ENCODE data around the gene DNMT1. TPM values are rescaled to one million over a fixed set of nuclear protein-coding genes. Genes with fewer than 3 reads are reported as not detected.

Gene DNMT1
- total RNA-seq, 1 donor from 2014 or later: 70.8 TPM

DNA sequence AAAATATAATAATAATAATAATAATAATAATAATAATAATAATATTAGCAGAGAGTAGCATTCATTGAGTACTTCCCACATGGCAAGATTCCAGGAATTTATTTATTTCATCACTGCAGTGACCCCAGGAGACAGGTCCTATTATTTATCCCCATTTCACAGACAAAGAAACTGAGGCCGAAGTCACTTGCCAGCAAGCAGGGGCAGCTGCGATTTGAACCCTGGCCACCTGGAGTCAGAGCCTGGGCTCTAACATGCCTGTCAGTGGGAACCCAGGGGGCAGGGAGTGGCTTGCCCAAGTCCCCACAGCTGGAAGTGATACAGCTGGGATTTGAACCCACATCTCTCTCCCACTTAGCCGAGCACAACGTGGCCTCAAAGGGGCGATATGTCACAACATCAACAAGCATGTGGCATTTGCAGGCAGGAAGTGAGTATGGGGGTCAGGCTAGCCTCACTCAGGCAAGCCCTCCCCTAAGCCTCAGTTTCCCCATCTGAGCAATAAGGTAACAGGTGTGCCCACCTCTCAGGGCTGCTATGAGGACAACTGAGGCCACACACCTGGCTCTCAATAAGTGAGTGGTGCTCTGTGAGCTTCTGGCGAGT, 105.7 kb downstream of the DNMT1 start:
- intact Hi-C loops (cut with DNase I): no loop called here
- ATAC-seq (no peak), DNase-seq (ENCODE audit: low spot score) (no peak)

DNA sequence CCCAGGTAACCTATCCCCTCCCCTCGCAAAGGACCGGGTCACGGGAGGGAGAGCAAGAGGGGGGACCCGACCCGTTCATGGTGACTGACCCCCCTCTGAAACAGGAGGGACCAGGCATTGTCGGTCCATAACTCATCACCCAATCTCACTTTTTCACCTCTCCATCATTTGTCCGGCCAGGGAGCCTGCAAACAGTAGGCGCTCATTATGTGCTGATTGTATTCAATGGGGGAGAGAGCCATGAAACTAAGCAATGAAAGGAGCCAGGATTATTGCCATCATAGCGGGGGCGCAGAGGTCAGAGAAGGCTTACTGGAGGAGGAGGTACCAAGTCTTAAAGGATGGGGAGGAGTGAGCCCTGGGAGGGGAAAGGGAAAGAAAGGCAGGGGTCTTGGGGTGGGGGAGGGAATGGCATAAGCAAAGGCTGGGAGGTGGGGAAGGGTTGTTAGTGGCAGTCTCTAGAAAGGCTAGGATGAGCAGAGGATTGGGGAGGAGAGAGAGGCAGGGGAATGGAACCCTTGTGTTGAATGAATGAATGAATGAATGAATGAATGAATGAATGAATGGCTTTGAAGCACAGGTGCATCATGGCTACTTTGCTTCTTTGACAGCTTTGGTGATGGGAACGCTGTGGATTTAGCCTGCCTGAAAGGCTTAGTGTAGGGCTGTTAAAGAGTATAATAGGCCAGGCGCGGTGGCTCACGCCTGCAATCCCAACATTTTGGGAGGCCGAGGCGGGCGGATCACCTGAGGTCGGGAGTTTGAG, 107.3 kb downstream of the DNMT1 start:
- DNase-seq (ENCODE audit: low spot score): no peak
- intact Hi-C loops (cut with DNase I): no loop called here
- no peak for ATAC-seq

DNA sequence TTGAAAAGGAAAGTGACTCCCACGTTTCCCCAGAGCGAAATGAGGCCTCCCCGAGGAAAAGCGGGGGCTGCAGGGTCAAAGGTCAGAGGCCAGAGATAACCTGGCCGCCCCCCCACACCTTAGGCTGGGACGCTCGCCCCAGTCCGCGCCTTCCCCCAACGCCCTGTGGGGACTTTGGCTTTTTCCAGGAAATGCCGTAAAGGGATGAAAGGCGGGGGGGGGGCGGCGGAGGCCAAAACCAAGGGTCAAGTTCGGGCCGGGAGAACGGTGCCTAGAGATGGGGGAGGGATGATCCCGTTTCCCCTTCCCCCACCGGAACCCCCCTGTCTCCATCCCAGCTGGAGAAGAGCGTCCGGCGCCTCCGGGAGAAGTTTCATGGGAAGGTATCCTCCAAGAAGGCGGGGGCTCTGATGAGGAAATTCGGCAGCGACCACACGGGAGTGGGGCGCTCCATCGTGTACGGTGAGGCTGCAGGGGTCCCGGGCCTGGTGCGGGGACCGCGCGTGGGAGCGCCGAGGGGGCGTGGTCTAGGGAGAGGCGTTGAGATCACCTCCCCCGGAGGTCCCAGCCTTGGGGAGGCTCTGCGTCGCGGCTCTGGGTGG, 108.1 kb downstream of the DNMT1 start:
- ATAC-seq: peak; percentile 52
- peak; percentile 77 for DNase-seq (ENCODE audit: low spot score)
- intact Hi-C loops (cut with DNase I): no loop called here

DNA sequence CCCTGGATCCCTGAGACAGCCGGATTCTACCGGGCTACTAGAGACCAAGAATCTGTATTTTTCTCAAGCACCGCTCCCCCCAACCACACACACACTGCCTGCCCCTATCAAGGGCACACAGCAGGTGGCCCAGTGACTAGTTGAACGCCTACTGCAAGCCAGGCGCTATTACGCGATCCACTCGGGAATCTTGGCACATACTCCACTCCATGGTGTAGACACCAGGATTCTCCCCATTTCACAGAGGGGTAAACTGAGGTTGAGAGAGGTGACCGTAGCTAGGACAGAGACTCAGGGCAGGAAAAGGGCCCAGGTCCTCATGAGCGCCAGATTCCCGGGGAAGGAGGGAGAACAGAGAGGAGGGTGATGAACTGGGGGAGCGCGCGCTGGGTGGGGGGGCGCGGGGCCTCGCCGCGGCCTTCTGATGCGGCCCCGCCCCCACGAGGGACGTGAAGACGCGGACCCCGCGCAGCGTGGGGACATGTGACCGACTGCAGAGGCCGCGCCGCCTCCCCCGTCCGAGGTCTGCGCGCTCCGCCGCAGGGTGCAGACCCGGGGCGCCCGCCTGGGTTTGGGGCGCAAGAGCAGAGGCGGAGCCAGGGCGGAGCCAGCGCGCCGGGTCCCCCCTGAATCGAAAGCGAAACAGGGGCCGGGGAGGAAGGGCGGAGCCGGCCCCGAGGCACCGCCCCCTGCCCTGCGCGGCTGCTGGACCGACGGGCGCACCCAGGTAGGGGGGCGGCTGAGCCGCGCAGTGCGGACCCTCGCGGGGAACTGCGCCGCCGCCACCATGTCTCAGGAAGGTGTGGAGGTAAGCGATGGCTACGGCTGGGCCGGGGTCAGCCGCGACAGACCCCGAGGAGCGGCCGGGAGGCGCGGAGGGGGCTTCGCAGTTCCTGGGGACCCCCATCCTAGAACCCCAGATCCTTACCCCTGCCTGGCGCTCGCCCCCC, 108.8 kb downstream of the DNMT1 start, which contains the start of gene SHFL:
SHFL (plus strand) TSS at position 677 of the 950 bp plus-strand sequence; CDS start at position 788, 111 bp downstream.
- intact Hi-C loops (cut with DNase I): no loop called here
- DNase-seq (ENCODE audit: low spot score) (peak; percentile 86), ATAC-seq (peak; percentile 90)

DNA sequence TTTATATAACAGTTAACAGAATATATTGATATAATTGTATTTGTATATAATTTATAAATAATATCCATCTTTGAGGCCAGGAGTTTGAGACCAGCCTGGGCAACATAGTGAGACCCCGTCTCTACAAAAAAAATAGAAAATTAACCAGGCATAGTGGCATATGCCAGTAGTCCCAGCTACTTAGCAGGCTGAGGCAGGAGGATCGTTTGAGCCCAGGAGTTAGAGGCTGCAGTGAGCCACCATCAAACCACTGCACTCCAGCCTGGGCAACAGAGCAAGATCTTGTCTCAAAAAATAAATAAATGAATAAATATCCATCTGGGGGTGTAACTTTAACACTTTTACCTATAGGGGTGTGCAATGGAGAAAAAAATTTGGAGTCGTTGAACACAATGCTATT, 110.0 kb downstream of the DNMT1 start:
- no peak for ATAC-seq
- DNase-seq (ENCODE audit: low spot score): no peak
- intact Hi-C loops (cut with DNase I): no loop called here

DNA sequence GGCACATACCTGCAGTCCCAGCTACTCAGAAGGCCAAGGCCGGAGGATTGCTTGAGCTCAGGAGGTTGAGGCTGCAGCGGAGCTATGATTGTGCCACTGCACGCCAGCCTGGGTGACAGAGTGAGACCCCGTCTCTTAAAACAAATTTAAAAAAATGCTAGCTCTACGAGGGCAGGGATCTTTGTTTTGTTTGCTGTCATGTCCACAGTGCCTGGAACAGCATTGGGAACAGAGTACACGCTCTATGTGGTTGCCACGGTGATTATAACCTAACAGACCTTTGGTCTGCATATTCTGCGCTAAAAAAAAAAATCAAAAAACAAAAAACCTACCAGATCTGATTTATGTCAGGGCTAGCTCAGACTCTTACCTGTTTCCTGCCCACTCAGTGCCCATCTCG, 110.8 kb downstream of the DNMT1 start:
- intact Hi-C loops (cut with DNase I): no loop called here
- DNase-seq (ENCODE audit: low spot score): no peak
- no peak for ATAC-seq

Small RNA genes lying within 50 kb of the gene (microRNA-seq; reads per million reads assigned to microRNA genes)
- not detected for gene MIR4322

Other genes starting within 250 kb of the DNMT1 start
- gene COL5A3, start 184.4 kb downstream of the DNMT1 start, total RNA-seq: 47.5 TPM
- not detected for gene RDH8, start 181.5 kb downstream of the DNMT1 start, total RNA-seq
- gene SHFL, start 108.6 kb downstream of the DNMT1 start, total RNA-seq: 47.0 TPM
- not detected for gene ANGPTL6, start 92.3 kb downstream of the DNMT1 start, total RNA-seq
- 31.3 TPM for gene PPAN, start 88.6 kb downstream of the DNMT1 start, total RNA-seq
- 9.9 TPM for gene P2RY11, start 83.3 kb downstream of the DNMT1 start, total RNA-seq
- gene EIF3G, start 75.1 kb downstream of the DNMT1 start, total RNA-seq: 155 TPM
- 15.9 TPM for gene S1PR2, start 36.4 kb upstream of the DNMT1 start, total RNA-seq
- gene MRPL4, start 57.3 kb upstream of the DNMT1 start, total RNA-seq: 29.3 TPM
- gene ICAM1, start 76.2 kb upstream of the DNMT1 start, total RNA-seq: 30.7 TPM
- not detected for gene ICAM4, start 92.0 kb upstream of the DNMT1 start, total RNA-seq
- 1.6 TPM for gene ICAM5, start 95.0 kb upstream of the DNMT1 start, total RNA-seq
- gene ZGLP1, start 114.9 kb upstream of the DNMT1 start, total RNA-seq: 5.7 TPM
- gene FDX2, start 121.1 kb upstream of the DNMT1 start, total RNA-seq: 15.2 TPM
- 20.3 TPM for gene RAVER1, start 138.6 kb upstream of the DNMT1 start, total RNA-seq
- gene ICAM3, start 144.7 kb upstream of the DNMT1 start, total RNA-seq: 10.5 TPM
- gene TYK2, start 185.6 kb upstream of the DNMT1 start, total RNA-seq: 128 TPM
- 128 TPM for gene CDC37, start 208.6 kb upstream of the DNMT1 start, total RNA-seq
- gene PDE4A, start 225.6 kb upstream of the DNMT1 start, total RNA-seq: 11.0 TPM